ENCODE measurements around the gene LCORL. TPM values are rescaled to one million over a fixed set of nuclear protein-coding genes. Genes with fewer than 3 reads are reported as not detected.

The LCORL gene
- total RNA-seq, 1 experiment from 2014 or later: 13.8 TPM

DNA sequence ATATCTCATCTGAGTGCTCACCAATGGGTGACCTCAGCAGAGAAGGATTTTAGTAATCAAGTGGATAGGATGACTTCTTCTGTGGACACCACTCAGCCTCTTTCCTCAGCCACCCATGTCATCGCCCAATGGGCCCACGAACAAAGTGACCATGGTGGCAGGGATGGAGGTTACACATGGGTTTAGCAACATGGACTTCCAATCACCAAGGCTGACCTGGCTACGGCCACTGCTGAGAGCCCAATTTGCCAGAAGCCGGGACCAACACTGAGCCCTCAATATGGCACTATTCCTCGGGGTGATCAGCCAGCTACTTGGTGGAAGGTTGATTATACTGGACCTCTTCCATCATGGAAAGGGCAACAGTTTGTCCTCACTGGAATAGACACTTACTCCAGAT is 97.4 kb downstream of the LCORL start:
- Histone ChIP-seq H3K4me2 (no peak overlapping the region), H3K36me3 (ENCODE audit: low read depth) (no peaks in the 10 kb centered on the region), H3K4me1 (replicated peaks; ENCODE audit: insufficient read depth) (no peaks in the 10 kb centered on the region), H3K27ac (no peak overlapping the region), H3K27me3 (ENCODE audit: insufficient read depth, low read depth) (no peaks in the 10 kb centered on the region), H3F3A (ENCODE audit: insufficient read depth, low read depth) (no peaks in the 10 kb centered on the region), H3K9me3 (ENCODE audit: insufficient read depth, low read depth) (no peaks in the 10 kb centered on the region), H3K9me2 (ENCODE audit: insufficient read depth) (no peaks in the 10 kb centered on the region), H2AFZ (no peak overlapping the region), H3K79me2 (ENCODE audit: low read depth) (no peaks in the 10 kb centered on the region), H4K20me1 (ENCODE audit: insufficient read depth) (no peaks in the 10 kb centered on the region), H3K4me3 (no peak overlapping the region)
- BruUV-seq (replicated peaks): no TSS peak
- CTCF ChIA-PET: no interaction called here
- POLR2A ChIA-PET (ENCODE audit: unreplicated experiment): interaction anchor here (0.6 kb wide), 1 partner anchor 315 kb away, joined by 3 read pairs; no protein-coding TSS in a partner anchor
- TF ChIP-seq EZH2 (IDR thresholded peaks at IDR 0.05; ENCODE audit: low read depth): no peak
- TF ChIP-seq, protein P1, sequence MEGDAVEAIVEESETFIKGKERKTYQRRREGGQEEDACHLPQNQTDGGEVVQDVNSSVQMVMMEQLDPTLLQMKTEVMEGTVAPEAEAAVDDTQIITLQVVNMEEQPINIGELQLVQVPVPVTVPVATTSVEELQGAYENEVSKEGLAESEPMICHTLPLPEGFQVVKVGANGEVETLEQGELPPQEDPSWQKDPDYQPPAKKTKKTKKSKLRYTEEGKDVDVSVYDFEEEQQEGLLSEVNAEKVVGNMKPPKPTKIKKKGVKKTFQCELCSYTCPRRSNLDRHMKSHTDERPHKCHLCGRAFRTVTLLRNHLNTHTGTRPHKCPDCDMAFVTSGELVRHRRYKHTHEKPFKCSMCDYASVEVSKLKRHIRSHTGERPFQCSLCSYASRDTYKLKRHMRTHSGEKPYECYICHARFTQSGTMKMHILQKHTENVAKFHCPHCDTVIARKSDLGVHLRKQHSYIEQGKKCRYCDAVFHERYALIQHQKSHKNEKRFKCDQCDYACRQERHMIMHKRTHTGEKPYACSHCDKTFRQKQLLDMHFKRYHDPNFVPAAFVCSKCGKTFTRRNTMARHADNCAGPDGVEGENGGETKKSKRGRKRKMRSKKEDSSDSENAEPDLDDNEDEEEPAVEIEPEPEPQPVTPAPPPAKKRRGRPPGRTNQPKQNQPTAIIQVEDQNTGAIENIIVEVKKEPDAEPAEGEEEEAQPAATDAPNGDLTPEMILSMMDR (conservative IDR thresholded peaks at IDR 0.05): no peak
- no peak for DNase-seq
- intact Hi-C loops (cut with micrococcal nuclease; ENCODE audit: unreplicated experiment): no loop called here

DNA sequence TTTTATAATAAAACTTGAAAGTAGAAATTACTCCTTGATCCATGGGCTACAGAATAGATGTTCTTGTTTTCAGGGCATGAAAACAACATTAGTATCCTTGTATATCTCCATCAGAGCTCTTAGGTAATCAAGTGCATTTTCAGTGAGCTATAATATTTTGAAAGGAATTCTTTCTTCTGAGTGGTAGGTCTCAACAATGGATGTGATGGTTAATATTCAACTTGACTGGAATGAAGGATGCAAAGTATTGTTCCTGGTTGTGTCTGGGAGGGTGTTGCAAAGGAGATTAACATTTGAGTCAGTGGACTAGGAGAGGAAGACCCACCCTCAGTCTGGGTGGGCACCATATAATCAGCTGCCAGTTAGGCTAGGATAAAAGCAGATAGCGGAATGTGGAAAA is 100.1 kb downstream of the LCORL start:
- BruUV-seq (replicated peaks): no TSS peak
- H3K36me3 ChIP-seq (ENCODE audit: low read depth): no peaks in the 10 kb centered on the region
- H3K4me2 ChIP-seq: no peak overlapping the region
- no peaks in the 10 kb centered on the region for H4K20me1 ChIP-seq (ENCODE audit: insufficient read depth)
- no peaks in the 10 kb centered on the region for H3F3A ChIP-seq (ENCODE audit: insufficient read depth, low read depth)
- TF ChIP-seq EZH2 (IDR thresholded peaks at IDR 0.05; ENCODE audit: low read depth): no peak
- TF ChIP-seq, protein P1 (conservative IDR thresholded peaks at IDR 0.05): no peak
- CTCF ChIA-PET: no interaction called here
- POLR2A ChIA-PET (ENCODE audit: unreplicated experiment): no interaction called here
- H3K27ac ChIP-seq: no peak overlapping the region
- H3K4me3 ChIP-seq: no peak overlapping the region
- no peaks in the 10 kb centered on the region for H3K27me3 ChIP-seq (ENCODE audit: insufficient read depth, low read depth)
- no peaks in the 10 kb centered on the region for H3K79me2 ChIP-seq (ENCODE audit: low read depth)
- no peaks in the 10 kb centered on the region for H3K4me1 ChIP-seq (replicated peaks; ENCODE audit: insufficient read depth)
- H2AFZ ChIP-seq: no peak overlapping the region
- H3K9me3 ChIP-seq (ENCODE audit: insufficient read depth, low read depth): no peaks in the 10 kb centered on the region
- DNase-seq: no peak
- no peaks in the 10 kb centered on the region for H3K9me2 ChIP-seq (ENCODE audit: insufficient read depth)
- intact Hi-C loops (cut with micrococcal nuclease; ENCODE audit: unreplicated experiment): no loop called here

DNA sequence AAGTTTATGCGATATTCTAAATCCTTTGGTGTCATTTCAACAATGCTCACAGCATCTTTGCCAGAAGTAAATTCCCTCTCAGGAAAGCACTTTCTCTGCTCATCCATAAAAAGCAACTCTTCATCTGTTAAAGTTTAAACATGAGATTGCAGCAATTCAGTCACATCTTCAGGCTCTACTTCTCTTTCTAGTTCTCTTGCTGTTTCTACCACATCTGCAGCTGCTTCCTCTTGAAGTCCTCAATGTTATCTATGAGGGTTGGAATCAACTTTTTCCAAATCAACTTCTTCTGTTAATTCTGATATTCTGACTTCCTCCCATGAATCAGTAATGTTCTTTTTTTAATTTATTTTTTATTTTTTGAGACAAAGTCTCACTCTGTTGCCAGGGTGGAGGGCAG is 100.9 kb downstream of the LCORL start:
- Histone ChIP-seq H3K36me3 (ENCODE audit: low read depth) (no peaks in the 10 kb centered on the region), H2AFZ (no peak overlapping the region), H3K27me3 (ENCODE audit: insufficient read depth, low read depth) (no peaks in the 10 kb centered on the region), H3K4me2 (no peak overlapping the region), H3K27ac (no peak overlapping the region), H3K4me1 (replicated peaks; ENCODE audit: insufficient read depth) (no peaks in the 10 kb centered on the region), H3K79me2 (ENCODE audit: low read depth) (no peaks in the 10 kb centered on the region), H4K20me1 (ENCODE audit: insufficient read depth) (no peaks in the 10 kb centered on the region), H3K9me3 (ENCODE audit: insufficient read depth, low read depth) (no peaks in the 10 kb centered on the region), H3K9me2 (ENCODE audit: insufficient read depth) (no peaks in the 10 kb centered on the region), H3F3A (ENCODE audit: insufficient read depth, low read depth) (no peaks in the 10 kb centered on the region), H3K4me3 (no peak overlapping the region)
- no TSS peak for BruUV-seq (replicated peaks)
- ChIA-PET POLR2A (ENCODE audit: unreplicated experiment) (no interaction called here), CTCF (no interaction called here)
- TF ChIP-seq, protein P1 (conservative IDR thresholded peaks at IDR 0.05): no peak
- TF ChIP-seq EZH2 (IDR thresholded peaks at IDR 0.05; ENCODE audit: low read depth): no peak
- intact Hi-C loops (cut with micrococcal nuclease; ENCODE audit: unreplicated experiment): no loop called here
- DNase-seq: no peak

Data from PC-9 (cell line).